Muscle of arm (tissue), 12 donors: ENCODE measurements around the gene CEMIP2. TPM values are rescaled to one million over a fixed set of nuclear protein-coding genes. Genes with fewer than 3 reads are reported as not detected.
"Not testable (repeated sequence)": the region's sequence is repeated elsewhere in the genome, so short reads cannot be mapped to it uniquely, and the experiment has no call there.

Source experiments
- DNase-seq: peaks from one replicate; pipeline ENCODE4 v3.0.0-alpha.2; 2013
- polyA plus RNA-seq, 12 donors: library from polyadenylated mRNA; unstranded; fragments of 120-200 nt; gene quantifications; one replicate each; pipeline ENCODE4 v1.2.1, GENCODE V29; 2013; ENCODE audit not compliant: insufficient read length in 12 of 12

Gene CEMIP2
- polyA plus RNA-seq, 12 donors: 18.1 to 42.1 (median 33.2) TPM; not detected in 1

DNA sequence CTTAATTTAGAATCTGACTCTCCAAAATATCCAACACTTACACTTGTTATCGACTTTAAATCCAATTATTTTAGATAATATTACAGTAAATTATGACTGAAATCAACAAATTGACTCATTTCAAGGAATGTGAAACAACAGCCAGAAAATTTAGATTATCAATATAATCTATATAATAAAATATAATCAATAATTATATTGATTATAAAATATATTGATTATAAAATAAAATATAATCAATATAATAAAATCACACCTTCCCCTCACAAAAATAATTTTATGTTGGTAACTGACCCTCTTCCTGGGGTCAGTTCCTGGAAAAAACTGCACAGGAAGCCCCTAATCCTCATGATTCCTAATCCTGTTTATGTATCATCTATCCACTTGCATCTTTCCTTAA, 91.1 kb downstream of the CEMIP2 start:
- DNase-seq: no peak

DNA sequence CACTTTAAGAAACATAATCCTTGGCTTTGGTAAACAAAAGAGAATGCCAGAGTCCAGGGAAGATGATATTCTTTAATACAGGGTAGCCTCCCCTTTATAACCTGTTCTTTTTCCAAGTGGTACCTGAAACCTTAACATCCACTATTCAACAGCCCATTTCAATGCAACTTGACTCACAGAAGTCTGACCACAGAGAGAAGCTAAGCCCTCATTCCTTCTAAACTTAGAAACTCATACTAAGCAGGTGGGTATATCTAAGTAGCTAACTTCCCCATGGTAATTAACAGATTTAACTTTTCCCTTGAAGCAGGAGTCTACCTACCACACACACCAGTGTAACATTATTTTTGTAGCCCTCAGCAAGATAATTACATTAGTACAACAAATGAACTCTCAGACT, 91.9 kb downstream of the CEMIP2 start:
- no peak for DNase-seq

DNA sequence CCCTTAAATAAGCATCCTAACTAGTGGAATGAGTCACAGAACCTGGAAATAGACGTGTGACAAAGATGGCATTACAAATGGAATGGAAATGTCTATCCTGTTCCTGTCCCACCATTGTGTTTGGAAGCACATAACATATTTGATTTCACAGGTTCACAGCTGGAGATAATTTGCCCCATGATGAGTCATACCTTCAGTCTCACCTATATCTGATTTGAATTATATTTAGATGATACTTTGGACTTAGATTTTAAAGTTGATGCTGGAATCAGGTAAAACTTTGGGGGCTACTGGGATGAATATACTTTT, 92.5 kb downstream of the CEMIP2 start:
- no peak for DNase-seq

GRCh38 chr9:71675105-71675856, 93.0 kb downstream of the CEMIP2 start:
- no peak for DNase-seq

GRCh38 chr9:71672573-71672972, 95.7 kb downstream of the CEMIP2 start:
- no peak for DNase-seq

DNA sequence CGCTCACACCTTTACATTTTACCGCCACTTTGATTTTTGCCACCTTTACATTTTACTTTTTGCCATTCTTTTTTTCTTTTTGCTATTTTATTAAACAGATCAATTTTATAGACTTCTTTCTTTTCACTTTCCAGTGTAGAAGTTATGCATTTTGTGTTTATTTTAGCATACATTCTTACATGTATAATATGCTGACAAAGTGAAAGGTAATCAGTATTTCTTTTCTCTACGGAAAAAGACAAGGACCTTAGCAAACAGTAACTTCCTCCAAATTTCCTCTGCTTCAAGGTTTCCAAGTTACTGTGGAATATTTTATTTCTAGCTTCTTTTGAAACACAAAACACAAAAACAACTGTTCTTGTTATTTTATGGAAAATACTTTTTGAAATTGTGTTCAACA, 97.0 kb downstream of the CEMIP2 start:
- no peak for DNase-seq

DNA sequence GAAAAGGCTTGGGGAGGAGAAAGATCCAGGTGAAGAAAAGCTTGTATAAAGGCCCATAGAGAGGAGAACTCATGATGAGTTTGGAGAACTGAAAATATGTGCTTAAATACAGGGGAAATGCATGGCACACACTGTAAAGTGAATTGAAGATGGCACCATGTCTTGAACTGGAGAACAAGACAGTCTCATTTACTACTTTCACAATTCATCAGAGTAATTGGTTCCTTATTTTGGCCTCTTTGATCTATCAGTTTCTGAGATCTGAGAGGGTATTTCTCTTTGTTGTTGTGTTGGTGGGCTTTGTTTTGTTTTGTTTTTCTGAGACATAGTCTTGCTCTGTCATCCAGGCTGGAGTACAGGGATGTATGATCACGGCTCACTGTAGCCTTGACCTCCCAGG, 98.2 kb downstream of the CEMIP2 start:
- no peak for DNase-seq

GRCh38 chr9:71669284-71669995, 98.9 kb downstream of the CEMIP2 start:
- no peak for DNase-seq

GRCh38 chr9:71668717-71669116, 99.6 kb downstream of the CEMIP2 start:
- no peak for DNase-seq

GRCh38 chr9:71665247-71665646, 103.1 kb downstream of the CEMIP2 start:
- DNase-seq: no peak

DNA sequence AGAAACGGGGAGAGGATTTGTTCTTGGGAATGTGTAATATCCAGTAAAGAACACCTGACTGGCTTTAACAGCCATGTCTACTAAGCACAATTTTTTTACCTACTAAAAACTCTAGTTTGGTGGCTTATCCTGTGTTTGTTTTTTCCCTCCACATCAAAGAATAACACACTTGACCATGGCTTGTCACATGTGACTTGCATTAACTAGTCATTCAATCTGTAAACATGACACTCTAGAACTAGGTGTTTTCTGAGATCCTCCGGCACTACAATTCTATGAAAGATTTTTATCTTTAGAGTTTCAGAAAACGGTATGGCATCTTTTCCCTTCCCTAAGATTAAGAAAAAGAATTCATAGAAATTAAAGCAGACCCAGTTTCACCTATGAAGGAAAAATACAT, 103.7 kb downstream of the CEMIP2 start:
- DNase-seq: no peak

- no peak for DNase-seq
These were observed 104.3 kb downstream of the CEMIP2 start for GRCh38 chr9:71663931-71664459.

DNA sequence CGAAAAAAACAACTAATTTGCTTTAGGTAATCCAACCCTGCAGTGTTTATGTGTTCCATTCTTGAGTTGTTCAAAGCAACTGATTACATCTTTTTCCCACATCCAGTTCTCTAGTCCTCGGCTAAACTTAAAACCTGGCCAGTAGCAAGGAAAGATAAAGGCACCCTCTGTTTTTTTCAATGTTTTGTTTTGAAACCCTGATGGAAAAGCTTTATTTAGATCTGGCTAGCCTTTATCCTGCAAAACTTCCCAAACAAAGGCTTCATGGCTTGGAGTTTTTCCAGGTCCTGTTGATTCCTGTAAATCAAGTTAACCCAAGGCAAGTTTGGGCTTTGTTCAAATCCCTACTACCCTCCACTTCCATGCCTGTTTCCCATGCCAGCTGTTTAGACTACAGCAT, 105.1 kb downstream of the CEMIP2 start:
- DNase-seq: no peak

GRCh38 chr9:71662082-71662481, 106.2 kb downstream of the CEMIP2 start:
- no peak for DNase-seq

GRCh38 chr9:71657276-71657675, 111.0 kb downstream of the CEMIP2 start:
- not testable (repeated sequence) for DNase-seq

GRCh38 chr9:71656496-71656895, 111.8 kb downstream of the CEMIP2 start:
- no peak for DNase-seq

- no peak for DNase-seq
These were observed 112.5 kb downstream of the CEMIP2 start for GRCh38 chr9:71655778-71656177.

- DNase-seq: no peak
These were observed 113.2 kb downstream of the CEMIP2 start for GRCh38 chr9:71655141-71655540.

GRCh38 chr9:71652480-71652879, 115.8 kb downstream of the CEMIP2 start:
- no peak for DNase-seq

GRCh38 chr9:71648453-71648852, 119.9 kb downstream of the CEMIP2 start:
- DNase-seq: no peak

GRCh38 chr9:71647094-71647591, 121.2 kb downstream of the CEMIP2 start:
- DNase-seq: peak; percentile 61

GRCh38 chr9:71646131-71646530, 122.2 kb downstream of the CEMIP2 start:
- DNase-seq: no peak

GRCh38 chr9:71644819-71645362, 123.4 kb downstream of the CEMIP2 start:
- DNase-seq: no peak
